SK-N-SH (cell line): ENCODE measurements around the gene ZSWIM3.

Experiments used
- FOXJ3 ChIP-seq: sonication (generic); formaldehyde crosslinking; IDR thresholded peaks from 2 replicates; pipeline ENCODE4 v1.5.1; 2020; ENCODE audit warnings: mild to moderate bottlenecking, missing genetic modification reagents
- FOXM1 ChIP-seq: IDR thresholded peaks from 2 replicates; pipeline ENCODE4 v1.4.0; 2012; ENCODE audit warnings: low read depth, mild to moderate bottlenecking
- GABPA ChIP-seq: IDR thresholded peaks from 2 replicates; pipeline ENCODE4 v1.4.0; 2012; ENCODE audit warnings: low read depth, mild to moderate bottlenecking
- MAX ChIP-seq: IDR thresholded peaks from 2 replicates; pipeline ENCODE4 v1.4.0; 2012; ENCODE audit warnings: low read depth
- MXI1 ChIP-seq: IDR thresholded peaks from 2 replicates; pipeline ENCODE4 v1.6.1; 2012; ENCODE audit warnings: mild to moderate bottlenecking, low read depth, low read length, improper control_type of control experiment
- NRF1 ChIP-seq: IDR thresholded peaks from 2 replicates; pipeline ENCODE4 v1.6.1; 2012; ENCODE audit warnings: low read depth, mild to moderate bottlenecking, low read length
- POLR2AphosphoS5 ChIP-seq: IDR thresholded peaks from 2 replicates; pipeline ENCODE4 v1.6.1; 2012; ENCODE audit warnings: low read depth, low read length
- RCOR1 ChIP-seq: fragments of 150-350 bp; IDR thresholded peaks from 2 replicates; pipeline ENCODE4 v1.6.1; 2017; ENCODE audit warnings: antibody characterized with exemption, low read length
- TF ChIP-seq, protein P1 (sequence below): IDR thresholded peaks from 2 replicates; pipeline ENCODE4 v1.6.1; 2012; ENCODE audit warnings: mild to moderate bottlenecking, low read depth, low read length, moderate library complexity
- TF ChIP-seq, protein P2 (sequence below): fragments of 200-600 bp; sonication (generic); IDR thresholded peaks from 2 replicates; pipeline ENCODE4 v1.6.1; 2017; ENCODE audit warnings: antibody characterized with exemption, mild to moderate bottlenecking, moderate library complexity

DNA sequence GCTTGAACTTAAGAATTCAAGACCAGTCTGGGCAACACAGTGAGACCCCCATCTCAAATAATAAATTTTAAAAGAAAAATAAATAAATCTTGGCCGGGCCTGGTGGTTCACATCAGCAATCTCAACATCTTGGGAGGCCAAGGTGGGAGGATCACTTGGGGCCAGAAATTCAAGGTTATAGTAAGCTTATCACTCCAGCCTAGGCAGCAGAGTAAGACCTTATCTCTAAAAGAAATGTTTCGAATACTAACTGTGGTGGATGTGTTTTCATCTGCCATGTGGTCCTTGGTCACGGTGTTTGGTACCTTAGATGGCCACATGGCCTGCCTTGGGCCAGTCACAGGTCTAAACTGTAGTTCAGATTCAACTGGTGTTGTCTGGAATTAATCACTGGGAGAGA, 39.2 kb upstream of the ZSWIM3 start:
- no peak for TF ChIP-seq POLR2AphosphoS5
- TF ChIP-seq MAX = no peak
- TF ChIP-seq, protein P1, sequence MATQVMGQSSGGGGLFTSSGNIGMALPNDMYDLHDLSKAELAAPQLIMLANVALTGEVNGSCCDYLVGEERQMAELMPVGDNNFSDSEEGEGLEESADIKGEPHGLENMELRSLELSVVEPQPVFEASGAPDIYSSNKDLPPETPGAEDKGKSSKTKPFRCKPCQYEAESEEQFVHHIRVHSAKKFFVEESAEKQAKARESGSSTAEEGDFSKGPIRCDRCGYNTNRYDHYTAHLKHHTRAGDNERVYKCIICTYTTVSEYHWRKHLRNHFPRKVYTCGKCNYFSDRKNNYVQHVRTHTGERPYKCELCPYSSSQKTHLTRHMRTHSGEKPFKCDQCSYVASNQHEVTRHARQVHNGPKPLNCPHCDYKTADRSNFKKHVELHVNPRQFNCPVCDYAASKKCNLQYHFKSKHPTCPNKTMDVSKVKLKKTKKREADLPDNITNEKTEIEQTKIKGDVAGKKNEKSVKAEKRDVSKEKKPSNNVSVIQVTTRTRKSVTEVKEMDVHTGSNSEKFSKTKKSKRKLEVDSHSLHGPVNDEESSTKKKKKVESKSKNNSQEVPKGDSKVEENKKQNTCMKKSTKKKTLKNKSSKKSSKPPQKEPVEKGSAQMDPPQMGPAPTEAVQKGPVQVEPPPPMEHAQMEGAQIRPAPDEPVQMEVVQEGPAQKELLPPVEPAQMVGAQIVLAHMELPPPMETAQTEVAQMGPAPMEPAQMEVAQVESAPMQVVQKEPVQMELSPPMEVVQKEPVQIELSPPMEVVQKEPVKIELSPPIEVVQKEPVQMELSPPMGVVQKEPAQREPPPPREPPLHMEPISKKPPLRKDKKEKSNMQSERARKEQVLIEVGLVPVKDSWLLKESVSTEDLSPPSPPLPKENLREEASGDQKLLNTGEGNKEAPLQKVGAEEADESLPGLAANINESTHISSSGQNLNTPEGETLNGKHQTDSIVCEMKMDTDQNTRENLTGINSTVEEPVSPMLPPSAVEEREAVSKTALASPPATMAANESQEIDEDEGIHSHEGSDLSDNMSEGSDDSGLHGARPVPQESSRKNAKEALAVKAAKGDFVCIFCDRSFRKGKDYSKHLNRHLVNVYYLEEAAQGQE = no peak
- TF ChIP-seq, protein P2, sequence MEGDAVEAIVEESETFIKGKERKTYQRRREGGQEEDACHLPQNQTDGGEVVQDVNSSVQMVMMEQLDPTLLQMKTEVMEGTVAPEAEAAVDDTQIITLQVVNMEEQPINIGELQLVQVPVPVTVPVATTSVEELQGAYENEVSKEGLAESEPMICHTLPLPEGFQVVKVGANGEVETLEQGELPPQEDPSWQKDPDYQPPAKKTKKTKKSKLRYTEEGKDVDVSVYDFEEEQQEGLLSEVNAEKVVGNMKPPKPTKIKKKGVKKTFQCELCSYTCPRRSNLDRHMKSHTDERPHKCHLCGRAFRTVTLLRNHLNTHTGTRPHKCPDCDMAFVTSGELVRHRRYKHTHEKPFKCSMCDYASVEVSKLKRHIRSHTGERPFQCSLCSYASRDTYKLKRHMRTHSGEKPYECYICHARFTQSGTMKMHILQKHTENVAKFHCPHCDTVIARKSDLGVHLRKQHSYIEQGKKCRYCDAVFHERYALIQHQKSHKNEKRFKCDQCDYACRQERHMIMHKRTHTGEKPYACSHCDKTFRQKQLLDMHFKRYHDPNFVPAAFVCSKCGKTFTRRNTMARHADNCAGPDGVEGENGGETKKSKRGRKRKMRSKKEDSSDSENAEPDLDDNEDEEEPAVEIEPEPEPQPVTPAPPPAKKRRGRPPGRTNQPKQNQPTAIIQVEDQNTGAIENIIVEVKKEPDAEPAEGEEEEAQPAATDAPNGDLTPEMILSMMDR = no peak
- no peak for TF ChIP-seq FOXM1
- TF ChIP-seq MXI1 = no peak
- TF ChIP-seq RCOR1 = no peak
- TF ChIP-seq GABPA = no peak
- TF ChIP-seq NRF1 = no peak
- no peak for TF ChIP-seq FOXJ3 (CRISPR knock-in tag)
